ENCODE measurements around the gene CEMIP2.

The CEMIP2 gene

GRCh38 chr9:71774920-71775319 lies 6.6 kb upstream of the CEMIP2 start:
- no peak for DNase-seq (ENCODE audit: low read depth in 2 of 2)

DNA sequence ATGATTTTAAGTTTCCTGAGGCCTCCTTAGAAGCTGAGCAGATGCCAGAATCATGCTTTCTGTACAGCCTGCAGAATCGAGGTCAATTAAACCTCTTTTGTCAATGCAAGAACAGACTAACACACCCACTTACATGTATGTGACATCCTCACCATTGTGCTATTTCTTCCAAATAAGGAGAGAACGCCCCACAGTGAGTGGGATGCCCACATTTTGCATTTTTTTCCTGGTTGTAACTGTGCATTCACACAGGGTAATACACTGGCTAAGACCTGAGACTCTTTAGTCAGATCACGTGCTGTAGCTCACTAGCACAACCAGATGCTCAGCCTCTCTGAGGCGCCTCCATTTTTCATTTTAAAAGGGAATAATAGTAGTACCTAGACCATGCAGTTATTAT lies 4.4 kb upstream of the CEMIP2 start:
- DNase-seq (ENCODE audit: low read depth in 2 of 2): no peak

DNA sequence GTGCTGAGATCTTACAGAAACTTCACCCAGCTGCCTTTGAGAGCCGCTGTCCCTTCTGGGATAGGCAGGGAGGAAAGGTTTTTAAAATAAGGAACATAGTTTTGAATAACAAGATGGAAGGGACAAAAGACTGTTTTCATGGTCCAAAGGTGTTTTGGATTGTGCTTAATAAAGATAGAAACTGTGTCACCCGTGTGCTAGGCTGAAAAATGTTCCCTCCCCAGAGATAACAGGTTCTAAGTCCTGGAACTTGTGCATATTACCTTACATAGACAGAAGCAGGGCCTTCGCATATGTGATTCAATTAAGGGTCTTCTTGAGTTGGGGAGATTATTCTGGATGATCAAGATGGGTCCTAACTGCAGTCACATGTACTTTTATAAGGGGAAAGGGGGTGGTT lies 1.9 kb upstream of the CEMIP2 start:
- DNase-seq (ENCODE audit: low read depth in 2 of 2): no peak

- DNase-seq (ENCODE audit: low read depth in 2 of 2): peak; percentile 45 to 48
These were observed 1.2 kb upstream of the CEMIP2 start for GRCh38 chr9:71769175-71770161.

- no peak for DNase-seq (ENCODE audit: low read depth in 2 of 2)
These were observed 464 bp downstream of the CEMIP2 start for GRCh38 chr9:71767776-71768321.

GRCh38 chr9:71767163-71767775 lies 1.0 kb downstream of the CEMIP2 start:
- DNase-seq (ENCODE audit: low read depth in 2 of 2): no peak

GRCh38 chr9:71766663-71767062 lies 1.6 kb downstream of the CEMIP2 start:
- no peak for DNase-seq (ENCODE audit: low read depth in 2 of 2)

DNA sequence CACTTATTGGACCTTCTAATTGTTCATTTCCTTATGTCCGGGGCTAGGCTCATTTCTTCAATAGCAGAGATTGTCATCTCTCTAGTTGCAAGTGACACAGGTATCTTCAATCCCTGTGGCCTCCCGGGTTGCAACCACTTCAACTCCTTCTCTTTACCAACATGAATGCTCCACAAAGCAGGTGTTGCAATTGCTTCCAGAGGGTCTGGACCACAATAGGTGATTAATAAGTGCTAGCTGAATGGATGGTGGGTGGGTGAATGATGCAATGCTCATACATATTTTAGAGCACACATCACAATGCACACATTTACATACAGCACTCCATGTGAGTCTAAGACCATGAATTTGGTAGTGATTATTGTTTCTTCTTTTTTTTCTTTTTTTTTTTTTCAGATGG lies 2.6 kb downstream of the CEMIP2 start:
- DNase-seq (ENCODE audit: low read depth in 2 of 2): no peak

DNA sequence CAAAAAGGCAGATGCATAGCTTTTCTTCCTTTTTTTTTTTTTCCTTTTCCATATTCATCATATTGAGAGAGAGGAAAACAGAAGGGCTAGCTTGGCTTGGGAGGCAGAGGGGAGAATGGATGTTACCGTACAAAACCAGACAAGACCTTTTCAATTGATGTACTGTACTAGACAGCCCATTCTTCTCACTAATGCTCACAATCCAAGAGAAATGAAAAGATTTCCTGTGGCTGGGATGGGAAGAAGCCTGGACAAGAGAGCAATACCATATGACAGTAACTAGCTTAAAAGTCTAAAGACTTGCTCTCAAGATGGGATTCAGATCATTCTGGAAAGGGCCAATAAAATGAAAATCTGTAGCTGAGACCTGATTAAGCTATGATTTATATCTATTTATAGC lies 3.4 kb downstream of the CEMIP2 start:
- no peak for DNase-seq (ENCODE audit: low read depth in 2 of 2)

GRCh38 chr9:71764463-71764862 lies 3.9 kb downstream of the CEMIP2 start:
- DNase-seq (ENCODE audit: low read depth in 2 of 2): no peak

GRCh38 chr9:71763832-71764231 lies 4.5 kb downstream of the CEMIP2 start:
- no peak for DNase-seq (ENCODE audit: low read depth in 2 of 2)

DNA sequence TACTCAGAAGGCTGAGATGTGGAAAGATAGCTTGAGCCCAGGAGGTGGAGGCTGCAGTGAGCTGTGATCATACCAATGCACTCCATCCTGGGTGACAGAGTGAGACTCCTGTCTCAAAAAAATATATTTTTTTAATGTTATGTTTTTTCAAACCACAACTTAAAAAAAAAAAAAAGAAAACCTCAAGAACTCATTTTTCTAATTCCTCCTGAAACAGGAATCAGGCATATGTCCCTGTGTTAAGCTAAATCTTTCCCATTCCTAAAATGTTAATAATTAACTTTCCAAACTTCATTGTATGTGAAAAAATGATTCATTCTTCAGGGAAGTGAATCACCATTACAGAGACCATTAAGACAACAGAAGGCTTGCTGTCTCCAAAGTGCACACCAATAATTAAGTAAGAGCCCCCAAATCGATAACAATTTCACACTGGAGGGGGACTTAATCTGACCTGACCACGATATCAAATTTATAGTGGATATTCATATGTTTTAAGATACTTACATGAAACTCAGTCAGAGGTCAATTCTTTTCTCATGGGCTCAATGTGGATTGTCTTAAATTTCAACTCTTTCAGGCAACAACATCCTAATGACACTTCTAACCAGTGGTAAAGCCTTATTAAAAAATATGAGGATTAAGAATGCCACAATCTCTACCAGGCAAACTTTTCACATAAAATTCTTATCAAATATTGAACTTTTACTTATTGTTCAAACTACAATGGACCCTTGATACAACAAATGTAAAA lies 5.2 kb downstream of the CEMIP2 start:
- no peak for DNase-seq (ENCODE audit: low read depth in 2 of 2)

DNA sequence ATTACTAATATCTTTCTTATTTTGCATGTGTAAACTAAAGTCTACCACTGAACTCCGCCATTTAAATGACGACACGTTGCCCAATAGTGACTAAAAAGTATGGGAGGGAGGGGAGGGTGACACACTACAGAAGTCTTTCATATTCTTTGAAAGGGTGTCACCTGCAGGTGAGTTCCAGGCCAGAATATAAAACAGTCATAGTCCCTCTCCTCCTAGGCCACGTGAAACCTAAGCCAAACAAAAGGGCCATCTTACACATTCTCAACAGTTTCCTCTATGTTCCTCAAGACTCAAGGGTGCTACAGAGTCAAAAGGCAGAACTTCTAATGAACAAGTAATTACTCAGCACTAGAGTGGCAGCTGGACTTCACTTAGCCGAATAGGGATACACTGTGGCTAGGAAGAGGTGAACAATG lies 6.4 kb downstream of the CEMIP2 start:
- DNase-seq (ENCODE audit: low read depth in 2 of 2): no peak

GRCh38 chr9:71760901-71761300 lies 7.4 kb downstream of the CEMIP2 start:
- no peak for DNase-seq (ENCODE audit: low read depth in 2 of 2)

GRCh38 chr9:71758785-71759184 lies 9.5 kb downstream of the CEMIP2 start:
- DNase-seq (ENCODE audit: low read depth in 2 of 2): no peak

GRCh38 chr9:71758277-71758676 lies 10.0 kb downstream of the CEMIP2 start:
- DNase-seq (ENCODE audit: low read depth in 2 of 2): no peak

DNA sequence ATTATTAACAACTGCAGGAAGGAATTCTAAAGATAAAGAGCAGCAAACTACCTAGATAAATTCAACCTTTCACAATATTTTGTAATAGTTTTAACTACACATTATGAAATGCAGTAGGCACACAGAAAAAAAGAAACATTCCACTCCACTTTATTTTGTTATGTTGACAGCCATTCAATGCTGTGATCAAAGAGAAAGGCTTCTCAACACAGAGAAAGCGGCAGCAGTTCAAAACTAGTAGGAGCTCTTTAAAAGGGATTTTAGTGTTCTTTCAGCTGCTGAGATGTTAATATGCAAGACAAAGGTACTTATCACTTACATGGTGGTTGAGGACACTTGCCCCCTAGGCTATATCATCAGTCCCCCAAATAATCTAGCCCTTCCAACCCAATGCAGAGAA lies 11.6 kb downstream of the CEMIP2 start:
- no peak for DNase-seq (ENCODE audit: low read depth in 2 of 2)

DNA sequence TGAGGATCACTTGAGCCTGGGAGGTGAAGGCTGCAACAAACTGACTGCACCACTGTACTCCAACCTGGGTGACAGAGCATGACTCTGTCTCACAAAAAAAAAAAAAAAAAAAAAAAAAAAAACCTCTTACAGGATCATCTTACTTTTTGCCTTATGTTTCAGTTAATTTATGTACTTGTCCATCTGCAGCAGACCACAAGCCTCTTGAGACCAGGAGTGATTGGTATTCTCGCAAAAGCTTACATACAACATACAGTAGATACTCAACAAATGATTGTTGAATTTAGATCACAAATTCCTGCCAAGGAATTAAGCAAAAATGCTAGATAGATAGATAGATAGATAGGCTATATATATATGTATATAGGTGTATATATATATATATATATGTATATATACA lies 12.4 kb downstream of the CEMIP2 start:
- no peak for DNase-seq (ENCODE audit: low read depth in 2 of 2)

DNA sequence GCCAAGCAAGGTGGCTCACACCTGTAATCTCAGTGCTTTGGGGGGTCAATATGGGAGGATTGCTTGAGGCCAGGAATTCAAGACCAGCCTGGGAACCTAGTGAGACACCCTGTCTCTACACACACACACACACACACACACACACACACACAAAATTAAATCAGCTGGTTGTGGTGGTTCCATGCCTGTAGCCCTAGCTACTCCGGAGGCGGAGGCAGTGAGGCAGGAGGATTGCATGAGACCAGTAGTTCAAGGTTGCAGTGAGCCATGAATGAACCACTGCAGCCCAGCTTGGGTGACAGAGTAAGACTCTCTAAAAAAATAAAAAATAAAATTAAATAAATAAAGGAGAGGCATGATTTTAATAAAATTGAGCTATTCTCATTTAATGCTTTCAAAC lies 13.1 kb downstream of the CEMIP2 start:
- no peak for DNase-seq (ENCODE audit: low read depth in 2 of 2)

- DNase-seq (ENCODE audit: low read depth in 2 of 2): no peak
These were observed 14.2 kb downstream of the CEMIP2 start for GRCh38 chr9:71754151-71754550.

DNA sequence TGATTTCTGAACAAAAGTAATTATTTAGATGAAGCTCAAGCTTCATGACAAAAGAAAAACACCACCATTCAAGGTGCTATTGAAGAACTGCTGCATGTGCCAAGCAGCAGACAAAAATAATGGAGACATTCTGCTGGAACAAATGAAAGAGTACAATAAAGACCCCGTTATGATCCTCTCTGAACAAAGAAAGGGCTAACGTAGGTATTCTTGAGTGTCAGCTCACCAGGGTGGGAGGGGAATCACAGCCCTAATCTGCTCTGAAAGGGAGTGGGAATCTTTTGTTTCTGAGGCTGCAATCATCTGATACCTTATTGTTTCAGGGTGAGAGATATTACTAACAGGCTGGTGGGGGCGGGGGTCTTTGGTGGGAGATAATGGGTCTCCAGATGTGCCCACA lies 15.4 kb downstream of the CEMIP2 start:
- DNase-seq (ENCODE audit: low read depth in 2 of 2): no peak

DNA sequence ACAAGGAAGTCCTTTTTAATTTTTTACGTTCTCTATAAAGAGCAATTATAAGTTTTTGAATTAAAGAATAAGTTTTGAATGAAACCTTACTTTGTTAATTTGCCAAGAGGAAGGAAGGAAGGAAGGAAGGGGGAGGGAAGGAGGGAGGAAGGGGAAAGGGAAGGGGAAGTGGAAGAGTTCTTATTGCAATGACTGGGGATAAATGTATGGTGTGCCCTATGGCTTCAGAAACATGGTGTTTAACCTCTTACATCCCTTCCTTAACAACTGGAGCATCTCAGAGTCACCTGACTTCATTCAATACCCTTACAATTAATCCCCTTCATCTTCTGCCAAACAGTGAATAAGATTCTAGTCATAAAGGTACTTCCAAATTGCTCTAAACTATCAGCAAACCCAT lies 16.0 kb downstream of the CEMIP2 start:
- no peak for DNase-seq (ENCODE audit: low read depth in 2 of 2)

All from stimulated activated CD8-positive, alpha-beta memory T cell treated with anti-CD3 and anti-CD28 coated beads, Interleukin-7, amount 100 ng/mL, for 1 hour (primary cell).